CD4-positive, alpha-beta T cell treated with Interleukin-4 for 1 hour (primary cell): ENCODE results near the gene RMND5B.
"Not testable (repeated sequence)": the region's sequence is repeated elsewhere in the genome, so short reads cannot be mapped to it uniquely, and the experiment has no call there.

ENCODE experiments used
- DNase-seq, 2 donors: peaks; one replicate each; pipeline ENCODE4 v3.0.0-alpha.2; 2020 to 2022

The RMND5B gene

DNA sequence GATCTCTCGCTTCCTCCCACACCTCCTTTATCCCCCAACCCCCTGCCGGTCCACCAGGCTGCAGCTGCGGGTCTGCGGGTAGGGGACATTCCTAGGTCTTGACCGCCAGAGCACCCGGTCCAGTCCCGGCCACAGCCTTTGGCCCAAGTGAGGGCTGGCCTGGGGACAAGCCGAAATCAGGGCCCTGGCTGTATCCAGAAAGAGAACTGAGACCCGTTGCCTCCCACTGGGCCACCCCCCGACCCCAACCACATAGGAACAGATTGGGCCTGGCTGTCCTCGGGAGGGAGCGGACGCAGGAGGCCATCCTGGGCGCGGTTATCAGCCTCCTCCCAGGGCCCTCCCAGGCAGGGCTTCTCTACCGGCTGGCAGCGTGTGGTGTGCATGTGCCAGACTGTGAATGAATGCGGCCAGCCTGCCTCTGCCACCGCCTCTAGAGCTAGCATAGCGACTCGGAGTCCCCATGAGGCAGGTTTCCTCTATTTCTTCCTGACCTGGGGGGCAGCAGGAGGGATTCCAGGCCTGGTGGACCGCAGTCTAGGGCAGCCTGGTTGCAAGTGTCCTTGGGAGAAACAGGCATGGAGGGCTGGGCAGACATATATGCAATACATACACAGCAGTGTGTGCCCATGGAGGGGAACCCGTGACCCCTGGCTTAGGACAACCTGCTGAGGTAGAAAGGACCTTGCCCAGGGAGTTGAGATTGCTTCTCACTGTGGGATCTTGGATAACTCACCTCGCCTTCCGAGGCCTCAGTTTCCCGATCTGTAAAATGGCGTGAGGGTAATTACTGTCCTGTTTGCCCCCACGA, 16.3 kb upstream of the RMND5B start:
- peak; percentile 63 to 64 for DNase-seq

DNA sequence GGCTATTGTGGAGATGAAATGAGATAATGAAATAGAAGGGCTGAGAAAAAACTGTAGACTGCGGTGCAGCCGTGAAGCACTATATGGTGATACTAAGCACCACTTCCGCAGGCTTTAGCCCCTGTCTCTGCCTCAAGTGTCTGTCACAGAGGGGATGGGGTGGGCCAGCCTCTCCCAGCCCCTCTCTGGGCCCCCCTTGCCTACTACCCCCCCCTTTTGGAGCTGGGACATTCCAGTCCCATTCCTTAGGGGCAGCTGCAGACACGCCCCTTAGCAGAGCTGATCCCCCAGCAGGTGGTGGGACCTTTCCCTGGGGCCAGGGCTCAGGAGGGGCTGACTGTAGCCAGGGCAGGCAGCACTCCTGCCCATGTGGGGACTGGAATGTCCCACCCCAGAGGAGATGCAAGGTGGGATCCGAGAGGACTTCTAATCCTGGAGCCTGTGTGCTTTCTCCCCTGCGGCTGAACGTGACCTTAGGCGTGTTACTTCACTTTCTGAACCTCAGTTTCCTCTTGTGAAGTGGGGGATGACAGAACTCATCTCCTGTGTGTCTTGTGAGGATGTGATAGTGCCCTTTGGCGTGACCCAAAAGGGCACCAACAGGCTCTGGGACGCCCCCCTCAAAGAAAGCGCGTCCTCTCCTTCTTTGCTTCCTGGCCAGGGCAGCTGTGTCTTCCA, 15.5 kb upstream of the RMND5B start:
- peak; percentile 40 to 45 for DNase-seq

DNA sequence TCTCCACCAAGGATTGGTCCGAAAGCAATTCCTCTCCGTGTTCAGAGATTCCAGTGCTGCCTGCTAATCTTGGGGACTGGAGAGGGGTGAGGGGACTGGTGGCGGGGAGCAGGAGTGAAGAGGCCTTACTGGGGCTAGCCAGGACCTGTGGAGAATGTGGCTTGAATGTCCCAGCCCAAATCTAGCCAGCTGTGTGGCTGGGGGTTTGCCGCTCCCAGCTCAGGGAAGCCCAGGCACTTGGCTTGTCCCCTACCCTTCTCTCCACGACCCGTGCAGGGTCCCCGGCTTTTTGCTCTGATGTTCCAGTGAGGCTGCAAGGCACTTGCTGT, 15.0 kb upstream of the RMND5B start:
- DNase-seq = no peak

DNA sequence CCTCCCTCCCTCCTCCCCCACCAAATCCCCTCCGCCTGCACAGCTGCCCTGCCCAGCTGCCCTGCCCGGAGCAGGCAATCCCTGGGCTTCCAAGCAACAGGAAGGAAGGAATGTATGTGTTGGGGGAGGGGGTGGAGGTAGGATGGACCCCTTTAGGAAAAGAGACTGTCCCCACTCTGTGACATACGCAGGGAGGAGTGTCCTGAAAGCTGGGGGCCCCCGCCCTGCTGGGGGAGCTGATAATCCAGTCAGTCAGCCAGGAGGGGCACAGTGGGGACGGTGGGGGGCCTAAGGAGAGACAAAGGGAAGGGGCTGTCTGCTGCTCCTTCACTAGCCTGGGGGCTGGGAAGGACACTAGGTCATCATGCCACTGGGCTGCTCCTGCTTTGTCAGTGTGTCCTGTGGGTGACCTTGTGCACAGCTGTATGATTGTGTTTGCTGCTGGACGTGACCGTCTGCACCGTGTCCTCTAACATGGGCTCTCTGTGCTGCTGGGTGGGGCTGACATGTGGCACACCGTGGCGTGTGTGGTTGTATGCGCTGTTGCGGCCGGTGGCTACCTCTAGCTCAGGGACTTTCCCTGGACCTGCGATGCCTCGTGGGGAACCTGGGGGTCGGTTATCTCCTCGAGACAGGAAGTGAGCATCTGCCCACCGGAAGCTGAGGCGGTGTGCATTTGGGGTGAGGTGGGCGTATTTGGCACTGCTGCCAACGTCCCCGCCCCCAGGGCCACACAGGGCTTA, 14.5 kb upstream of the RMND5B start:
- peak; percentile 88 to 92 for DNase-seq

DNA sequence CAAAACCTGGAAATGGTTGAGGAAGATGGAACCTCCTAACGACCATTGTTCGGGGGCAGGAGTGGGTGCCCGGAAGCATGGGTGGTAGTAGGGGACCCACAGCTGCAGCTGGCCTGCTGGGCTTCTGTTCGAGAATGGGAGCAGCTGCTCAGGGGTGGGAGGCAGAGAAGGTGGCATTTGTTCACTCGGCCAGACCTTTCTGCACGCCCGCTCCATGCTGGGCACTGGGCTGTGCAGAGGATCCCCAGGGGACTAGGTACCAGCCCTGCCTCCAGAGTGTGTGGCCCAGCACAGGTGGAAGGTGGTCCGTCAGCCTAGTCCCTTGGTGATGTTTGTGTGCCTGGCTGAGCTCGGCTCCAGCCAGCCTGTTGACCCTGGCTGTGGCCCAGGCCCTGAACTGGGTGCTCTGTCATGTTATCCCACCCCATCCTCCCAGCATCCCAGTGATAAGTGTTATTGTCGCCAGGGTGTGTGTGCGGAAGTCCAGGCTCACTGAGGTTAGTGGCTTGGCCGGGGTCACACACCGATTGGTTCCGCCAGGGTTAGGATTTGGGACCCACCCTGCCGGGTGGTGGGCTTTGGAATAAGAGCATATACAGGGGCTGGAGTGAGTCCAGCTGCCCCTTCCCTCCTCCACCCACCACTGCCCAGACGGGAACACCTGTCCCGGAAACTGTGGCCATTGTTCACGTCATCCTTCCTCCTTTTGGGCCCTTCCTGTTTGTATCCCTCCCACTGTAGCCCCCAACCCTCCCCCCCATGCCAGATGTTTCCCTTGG, 12.7 kb upstream of the RMND5B start:
- DNase-seq = no peak

DNA sequence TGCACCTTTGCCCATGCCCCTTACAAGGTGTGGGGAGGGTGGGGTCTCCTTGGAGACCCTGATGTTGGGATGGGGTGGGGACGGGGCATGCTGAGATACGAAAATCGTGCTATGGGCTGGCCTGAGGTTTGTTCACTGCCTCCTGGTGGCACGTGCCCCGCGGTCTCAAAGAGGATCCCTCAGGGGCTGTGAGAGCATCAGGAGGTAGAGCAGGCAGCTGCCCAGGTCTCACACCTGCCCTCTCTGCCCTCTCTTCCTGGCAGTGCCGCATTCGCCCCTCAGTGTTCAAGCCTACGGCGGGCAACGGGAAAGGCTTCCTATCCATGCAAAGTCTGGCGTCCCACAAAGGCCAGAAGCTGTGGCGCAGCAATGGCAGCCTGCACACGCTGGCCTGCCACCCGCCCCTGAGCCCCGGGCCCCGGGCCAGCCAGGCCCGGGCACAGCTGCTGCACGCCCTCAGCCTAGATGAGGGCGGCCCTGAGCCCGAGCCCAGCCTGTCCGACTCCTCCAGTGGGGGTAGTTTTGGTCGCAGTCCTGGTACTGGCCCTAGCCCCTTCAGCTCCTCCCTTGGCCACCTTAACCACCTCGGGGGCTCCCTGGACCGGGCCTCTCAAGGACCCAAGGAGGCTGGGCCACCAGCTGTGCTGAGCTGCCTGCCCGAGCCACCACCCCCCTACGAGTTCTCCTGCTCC, 10.8 kb upstream of the RMND5B start:
- DNase-seq = no peak

DNA sequence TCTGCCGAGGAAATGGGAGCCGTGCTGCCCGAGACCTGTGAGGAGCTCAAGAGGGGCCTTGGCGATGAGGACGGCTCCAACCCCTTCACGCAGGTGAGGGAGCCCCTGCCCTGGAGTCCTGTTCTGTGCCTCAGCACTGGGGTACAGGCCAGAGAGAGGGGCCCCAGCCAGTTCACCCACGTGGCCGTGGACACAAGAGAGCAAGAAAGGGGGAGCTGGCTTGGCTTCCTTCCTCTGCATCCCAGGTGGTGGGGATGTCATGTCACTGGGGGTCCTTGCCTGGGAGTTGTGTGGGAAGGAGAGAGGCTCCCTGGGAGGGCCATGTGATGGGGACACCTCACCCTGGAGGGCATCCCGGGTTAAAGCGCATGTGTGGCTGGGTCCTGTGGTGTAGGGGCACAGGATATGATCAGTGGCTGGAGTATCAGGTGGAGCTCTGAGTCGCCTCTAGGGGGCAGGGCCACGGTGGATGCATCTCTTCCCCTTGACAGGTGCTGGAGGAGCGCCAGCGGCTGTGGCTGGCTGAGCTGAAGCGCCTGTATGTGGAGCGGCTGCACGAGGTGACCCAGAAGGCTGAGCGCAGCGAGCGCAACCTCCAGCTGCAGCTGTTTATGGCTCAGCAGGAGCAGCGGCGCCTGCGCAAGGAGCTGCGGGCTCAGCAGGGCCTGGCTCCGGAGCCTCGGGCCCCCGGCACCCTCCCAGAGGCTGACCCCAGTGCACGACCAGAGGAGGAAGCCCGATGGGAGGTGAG, 10.0 kb upstream of the RMND5B start:
- peak; percentile 85 to 88 for DNase-seq

DNA sequence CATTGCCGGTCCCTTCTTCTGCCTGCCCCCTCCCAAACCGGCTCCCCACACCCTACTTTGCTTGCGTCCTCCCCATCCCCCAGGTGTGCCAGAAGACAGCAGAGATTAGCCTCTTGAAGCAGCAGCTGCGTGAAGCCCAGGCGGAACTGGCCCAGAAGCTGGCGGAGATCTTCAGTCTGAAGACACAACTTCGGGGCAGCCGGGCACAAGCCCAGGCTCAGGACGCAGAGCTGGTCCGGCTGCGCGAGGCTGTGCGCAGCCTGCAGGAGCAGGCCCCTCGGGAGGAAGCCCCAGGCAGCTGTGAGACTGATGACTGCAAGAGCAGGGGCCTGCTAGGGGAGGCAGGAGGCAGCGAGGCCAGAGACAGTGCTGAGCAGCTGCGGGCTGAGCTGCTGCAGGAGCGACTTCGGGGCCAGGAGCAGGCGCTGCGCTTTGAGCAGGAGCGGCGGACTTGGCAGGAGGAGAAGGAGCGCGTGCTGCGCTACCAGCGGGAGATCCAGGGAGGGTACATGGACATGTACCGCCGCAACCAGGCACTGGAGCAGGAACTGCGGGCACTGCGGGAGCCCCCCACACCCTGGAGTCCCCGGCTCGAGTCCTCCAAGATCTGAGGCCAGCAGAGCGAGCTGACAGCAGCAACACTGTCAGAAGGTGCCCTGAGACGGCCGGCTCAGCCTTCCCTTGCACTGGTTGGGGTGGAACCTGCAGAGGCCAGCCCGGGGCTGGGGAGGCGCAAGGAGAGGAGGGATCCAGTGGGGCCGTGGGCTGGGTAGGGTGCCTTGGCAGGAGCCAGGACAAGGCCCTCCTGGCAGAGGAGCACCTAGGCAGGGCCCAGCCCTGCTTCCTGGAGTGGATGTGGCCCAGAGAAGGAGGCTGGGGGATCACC, 9.2 kb upstream of the RMND5B start:
- no peak for DNase-seq

DNA sequence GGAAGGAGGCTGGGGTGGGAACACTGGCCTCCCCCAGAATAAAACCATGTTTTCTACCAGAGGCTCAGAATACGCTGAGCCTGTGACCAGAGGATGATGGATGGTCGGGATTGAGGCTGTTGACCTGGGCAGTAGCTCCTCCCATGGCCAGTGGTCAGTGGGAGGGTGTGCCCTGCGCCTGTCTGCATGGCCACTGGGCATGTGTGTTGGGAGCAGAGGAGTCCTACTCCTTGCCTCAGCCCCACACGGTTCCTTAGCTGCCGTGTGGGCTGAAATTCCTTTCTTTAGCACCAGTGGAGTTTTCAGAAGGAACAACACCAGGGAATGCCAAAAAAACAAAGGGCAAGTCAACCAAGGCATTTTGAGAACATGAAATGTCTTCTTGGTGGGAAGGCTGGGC, 8.5 kb upstream of the RMND5B start:
- DNase-seq = no peak

DNA sequence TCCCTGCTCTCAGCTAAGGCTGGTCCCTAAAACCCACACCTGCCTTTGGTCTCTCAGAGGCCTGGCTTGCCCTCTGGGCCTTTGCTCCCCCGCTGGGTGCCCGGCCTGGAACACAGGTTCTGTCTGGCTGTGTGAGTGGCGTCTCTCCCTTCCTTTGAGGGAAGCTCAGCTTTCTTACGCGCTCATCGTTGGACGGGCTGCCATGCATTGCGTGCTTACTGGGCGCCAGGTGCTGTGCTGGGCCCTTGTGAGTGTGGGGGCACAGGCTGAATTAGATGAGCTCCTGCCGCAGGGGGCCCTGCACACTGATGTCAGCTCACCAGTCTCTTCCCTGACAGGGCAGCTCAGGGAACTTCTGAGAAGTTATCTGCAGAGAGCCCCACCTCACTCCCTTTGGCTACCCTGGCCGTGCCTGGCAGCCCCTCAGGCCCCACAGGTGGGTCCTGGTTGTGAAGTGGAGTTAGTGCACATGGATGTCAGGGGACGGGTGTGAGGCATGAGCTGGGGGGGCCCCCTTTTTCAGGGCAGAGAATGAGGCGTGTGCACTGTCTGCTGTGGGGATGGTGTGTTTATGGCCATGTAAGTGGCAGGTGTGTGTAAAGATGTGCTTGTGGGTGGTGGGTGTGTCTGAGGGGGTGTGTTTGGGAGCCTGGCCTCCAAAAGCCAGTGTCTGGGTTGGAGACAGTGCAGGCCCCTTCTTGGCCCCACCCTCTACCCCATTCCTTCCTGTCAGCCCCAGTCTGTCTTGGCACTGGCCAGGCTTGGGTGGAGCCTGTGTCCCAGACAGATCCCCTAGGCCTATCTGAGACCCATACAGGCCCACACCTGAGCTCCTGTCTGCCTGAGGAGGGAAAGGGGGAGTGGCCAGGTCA, 7.5 kb upstream of the RMND5B start:
- no peak for DNase-seq

DNA sequence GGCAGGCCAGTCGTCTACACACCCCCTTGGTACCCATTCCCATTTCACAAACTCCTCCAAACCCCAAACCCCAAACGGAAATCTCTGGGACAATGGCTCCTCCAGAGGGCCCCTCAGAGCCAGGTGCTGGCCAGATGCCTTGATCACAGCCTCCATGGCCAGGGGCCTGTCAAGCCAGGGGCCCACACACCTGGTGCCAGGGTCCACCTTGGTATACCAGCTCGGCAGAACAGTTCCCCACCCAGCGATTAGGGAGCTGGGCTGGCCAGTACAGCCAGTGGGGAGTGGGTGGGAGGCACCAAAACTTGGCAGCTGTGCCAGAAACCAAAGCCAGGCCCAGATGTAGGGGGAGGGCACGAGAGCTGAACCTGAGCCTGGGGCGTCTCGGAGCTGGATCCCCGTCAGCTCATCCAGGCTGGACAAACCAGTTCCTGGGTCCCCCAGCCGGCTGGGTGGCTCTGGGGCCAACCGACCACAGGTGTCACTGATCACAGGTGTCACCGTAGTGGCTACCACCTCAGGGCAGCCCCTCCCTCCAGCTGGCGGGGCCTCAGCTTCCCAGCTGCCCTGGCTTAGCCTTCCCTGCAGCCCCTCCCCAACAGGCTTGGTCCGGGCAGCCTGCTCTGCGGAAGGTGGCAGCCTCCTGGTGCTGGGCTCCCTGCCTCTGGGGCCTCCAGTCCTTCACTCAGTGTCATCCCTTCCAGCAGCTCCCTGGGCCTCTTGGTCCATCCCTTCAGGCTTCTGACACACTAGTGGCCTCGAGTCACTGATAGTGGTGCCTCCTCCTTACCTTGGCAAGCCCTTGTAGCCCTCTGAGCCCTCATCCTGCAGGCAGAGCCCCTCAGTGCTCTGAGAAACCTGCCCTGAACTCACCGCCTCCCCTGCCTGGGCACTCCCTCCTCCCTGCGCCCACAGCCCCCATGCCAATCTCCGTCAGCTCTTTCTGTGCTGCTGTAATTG, 6.6 kb upstream of the RMND5B start:
- no peak for DNase-seq

DNA sequence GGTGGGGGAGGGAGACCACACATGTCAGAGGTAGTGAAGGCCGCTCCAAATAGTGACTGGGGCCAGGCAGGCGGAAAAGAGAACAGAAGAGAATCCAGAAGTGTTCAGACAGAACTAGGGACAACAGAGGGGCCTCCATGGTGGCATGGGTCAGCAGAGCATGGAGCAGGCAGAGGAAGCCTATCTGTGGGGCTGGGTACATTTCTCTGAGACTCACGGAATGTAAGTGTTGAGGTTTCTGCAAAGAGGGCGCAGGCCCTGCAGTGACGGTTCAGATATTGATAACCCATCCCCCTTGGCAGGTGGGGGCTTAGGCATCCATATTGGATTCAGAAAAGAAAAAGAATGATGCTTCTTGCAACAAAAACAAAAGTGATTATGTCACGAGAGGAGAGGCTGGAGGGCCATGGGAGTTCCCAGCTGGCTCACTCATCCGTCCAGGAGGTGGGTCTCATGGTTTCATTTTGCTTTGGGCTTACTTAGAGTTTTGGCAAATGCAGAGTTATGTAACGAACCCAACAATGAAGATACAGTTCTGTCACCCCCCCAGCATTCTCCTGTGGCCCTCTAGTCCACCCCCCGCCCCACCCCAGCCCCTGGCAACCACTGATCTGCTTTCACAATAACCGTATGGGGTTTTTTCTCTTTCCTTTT, 5.4 kb upstream of the RMND5B start:
- DNase-seq = no peak

DNA sequence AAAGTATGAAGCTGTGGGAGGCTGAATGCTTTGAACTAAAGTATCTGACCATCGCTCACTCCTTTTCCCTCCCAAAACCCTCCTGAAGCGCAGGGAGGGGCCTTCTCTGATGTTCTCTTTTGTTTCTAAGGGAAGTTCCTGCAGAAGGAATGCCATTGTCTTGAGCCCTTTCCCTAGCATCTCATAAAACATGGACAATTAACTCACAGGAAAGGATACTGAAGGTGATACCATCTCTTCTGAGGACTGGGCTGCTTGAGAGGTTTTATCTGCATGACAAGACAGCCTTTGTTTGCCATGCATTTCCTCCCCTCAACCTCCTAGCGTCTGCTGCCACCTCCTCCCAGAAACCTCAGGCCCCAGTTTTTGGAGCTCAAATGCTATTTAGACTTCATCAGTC, 4.3 kb upstream of the RMND5B start:
- no peak for DNase-seq

DNA sequence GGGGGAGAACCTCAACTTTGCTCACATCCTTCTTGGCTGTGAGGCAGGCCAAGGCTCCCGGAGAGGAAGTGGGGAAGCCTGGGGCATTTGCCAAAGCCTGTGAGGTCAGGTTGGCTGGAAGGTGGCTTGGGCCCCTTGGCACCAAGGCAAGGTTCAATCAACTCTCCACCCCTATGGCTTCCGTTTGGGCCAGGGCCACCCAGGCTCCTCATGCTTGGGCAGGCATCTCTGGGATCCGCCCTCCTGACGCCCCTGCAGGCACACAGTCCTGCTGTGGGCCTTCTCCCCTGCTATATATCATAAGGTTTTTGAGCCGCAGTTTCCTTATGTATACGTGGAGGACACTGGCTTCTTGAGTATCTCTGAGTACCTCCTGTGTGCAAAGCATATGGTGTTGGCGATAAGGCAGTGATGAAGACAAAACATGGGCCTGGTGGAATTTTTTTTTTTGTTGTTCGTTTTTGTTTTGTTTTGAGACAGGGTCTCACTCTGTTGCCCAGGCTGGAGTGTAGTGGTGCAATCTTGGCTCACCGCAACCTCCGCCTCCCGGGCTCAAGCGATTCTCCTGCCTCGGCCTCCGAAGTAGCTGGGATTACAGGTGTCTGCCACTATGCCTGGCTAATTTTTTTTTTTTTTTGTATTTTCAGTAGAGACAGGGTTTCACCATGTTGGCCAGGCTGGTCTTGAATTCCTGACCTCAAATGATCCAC, 3.4 kb upstream of the RMND5B start:
- DNase-seq = not testable (repeated sequence)

DNA sequence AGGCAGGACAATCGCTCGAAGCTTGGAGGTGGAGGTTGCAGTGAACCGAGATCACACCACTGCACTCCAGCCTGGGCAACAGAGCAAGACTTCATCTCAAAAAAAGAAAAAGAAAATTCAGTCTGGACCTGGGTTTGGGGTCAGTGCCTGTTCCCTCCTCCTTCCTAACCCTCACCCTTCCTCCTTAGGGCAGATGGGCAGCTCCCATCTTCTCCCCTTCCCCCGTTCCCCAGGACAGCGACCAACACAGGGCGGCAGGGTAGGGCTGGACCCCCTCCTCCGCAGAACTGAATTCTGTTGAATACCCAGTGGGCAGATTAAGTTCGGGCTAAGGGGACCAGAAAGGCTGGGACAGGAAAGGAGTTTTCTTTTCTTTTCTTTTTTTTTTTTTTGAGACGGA, 1.5 kb upstream of the RMND5B start:
- no peak for DNase-seq

DNA sequence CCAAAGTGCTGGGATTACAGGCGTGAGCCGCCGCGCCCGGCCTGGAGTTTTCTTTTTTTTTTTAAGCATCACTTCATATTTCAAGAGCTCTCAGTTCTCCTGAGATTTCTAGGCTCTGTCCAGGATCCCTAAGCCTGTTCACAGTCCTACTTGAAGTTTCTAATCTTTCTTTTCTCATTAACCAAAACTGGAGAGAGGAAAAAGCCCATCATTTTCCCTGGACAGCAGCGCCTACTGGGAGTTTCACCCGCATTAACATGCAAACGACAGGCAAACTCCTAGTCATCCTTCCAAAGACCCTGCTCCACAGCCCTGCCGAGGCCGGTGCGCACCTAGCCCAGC, 609 bp upstream of the RMND5B start:
- DNase-seq = not testable (repeated sequence)

DNA sequence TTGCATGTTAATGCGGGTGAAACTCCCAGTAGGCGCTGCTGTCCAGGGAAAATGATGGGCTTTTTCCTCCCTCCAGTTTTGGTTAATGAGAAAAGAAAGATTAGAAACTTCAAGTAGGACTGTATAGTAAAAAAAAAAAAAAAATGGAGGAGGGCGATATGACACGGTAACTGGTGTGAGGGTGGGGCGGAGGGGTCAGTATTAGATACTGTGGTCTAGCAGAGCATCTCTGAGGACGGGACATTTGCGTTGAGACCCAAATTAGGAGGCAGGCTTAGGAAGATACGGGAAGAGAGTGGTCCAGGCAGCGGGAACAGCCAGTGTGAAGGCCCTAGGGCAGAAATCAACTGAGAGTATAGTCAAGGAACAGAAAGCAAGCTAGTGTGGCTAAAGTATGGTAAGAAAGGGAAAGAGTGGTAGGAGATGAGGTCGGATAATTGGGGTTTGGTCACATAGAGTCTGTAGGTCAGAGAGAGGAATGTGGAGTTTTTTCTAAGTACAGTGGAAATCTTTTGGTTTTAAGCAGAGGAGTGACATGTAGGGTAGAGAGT, 707 bp downstream of the RMND5B start:
- DNase-seq = no peak
